ENCODE data around the gene CCDC54.
A peak's percentile ranks its signal among the peaks of the same experiment; 100 is the strongest.

The CCDC54 gene

GRCh38 chr3:107395066-107395465, 17.8 kb downstream of the CCDC54 start:
- DNase-seq, result no peak

GRCh38 chr3:107401301-107401700, 24.1 kb downstream of the CCDC54 start:
- DNase-seq, result no peak

- no peak for DNase-seq
Measured at GRCh38 chr3:107402214-107402613, 25.0 kb downstream of the CCDC54 start.

GRCh38 chr3:107404727-107405469, 27.7 kb downstream of the CCDC54 start:
- no peak for DNase-seq

GRCh38 chr3:107407355-107407754, 30.1 kb downstream of the CCDC54 start:
- no peak for DNase-seq

GRCh38 chr3:107408513-107408912, 31.3 kb downstream of the CCDC54 start:
- no peak for DNase-seq

GRCh38 chr3:107409365-107409764, 32.1 kb downstream of the CCDC54 start:
- no peak for DNase-seq

- no peak for DNase-seq
Measured at GRCh38 chr3:107410606-107411005, 33.4 kb downstream of the CCDC54 start.

GRCh38 chr3:107411056-107411455, 33.8 kb downstream of the CCDC54 start:
- DNase-seq, result no peak

GRCh38 chr3:107411779-107412178, 34.5 kb downstream of the CCDC54 start:
- DNase-seq, result no peak

GRCh38 chr3:107412376-107412775, 35.1 kb downstream of the CCDC54 start:
- DNase-seq, result peak; percentile 74

- DNase-seq, result no peak
Measured at GRCh38 chr3:107413264-107413663, 36.0 kb downstream of the CCDC54 start.

- no peak for DNase-seq
Measured at GRCh38 chr3:107414325-107414964, 37.2 kb downstream of the CCDC54 start.

- no peak for DNase-seq
Measured at GRCh38 chr3:107416138-107416537, 38.9 kb downstream of the CCDC54 start.

GRCh38 chr3:107416886-107417285, 39.6 kb downstream of the CCDC54 start:
- no peak for DNase-seq

GRCh38 chr3:107421170-107421792, 44.0 kb downstream of the CCDC54 start:
- DNase-seq, result peak; percentile 64

GRCh38 chr3:107421881-107422280, 44.6 kb downstream of the CCDC54 start:
- no peak for DNase-seq

GRCh38 chr3:107425033-107425432, 47.8 kb downstream of the CCDC54 start:
- no peak for DNase-seq

GRCh38 chr3:107426223-107426622, 49.0 kb downstream of the CCDC54 start:
- DNase-seq, result no peak
